LNCaP clone FGC (cell line): ENCODE data around the gene GPR34.
"Not testable (repeated sequence)": the region's sequence is repeated elsewhere in the genome, so short reads cannot be mapped to it uniquely, and the experiment has no call there.

Experiments
- DNase-seq: peaks from one replicate; pipeline ENCODE4 v3.0.0-alpha.2; 2011; ENCODE audit warnings: low read depth
- H3K4me3 ChIP-seq: 2 replicates; pipeline ENCODE4 v1.5.1; 2011; ENCODE audit warnings: mild to moderate bottlenecking, low read depth, low read length, control low read depth
- CTCF ChIP-seq: IDR thresholded peaks from 2 replicates; pipeline ENCODE4 v1.5.1; 2012; ENCODE audit warnings: mild to moderate bottlenecking; ENCODE audit not compliant: control insufficient read depth, insufficient read depth; ENCODE audit errors: extremely low read depth

The GPR34 gene, protein sequence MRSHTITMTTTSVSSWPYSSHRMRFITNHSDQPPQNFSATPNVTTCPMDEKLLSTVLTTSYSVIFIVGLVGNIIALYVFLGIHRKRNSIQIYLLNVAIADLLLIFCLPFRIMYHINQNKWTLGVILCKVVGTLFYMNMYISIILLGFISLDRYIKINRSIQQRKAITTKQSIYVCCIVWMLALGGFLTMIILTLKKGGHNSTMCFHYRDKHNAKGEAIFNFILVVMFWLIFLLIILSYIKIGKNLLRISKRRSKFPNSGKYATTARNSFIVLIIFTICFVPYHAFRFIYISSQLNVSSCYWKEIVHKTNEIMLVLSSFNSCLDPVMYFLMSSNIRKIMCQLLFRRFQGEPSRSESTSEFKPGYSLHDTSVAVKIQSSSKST

GRCh38 chrX:41688835-41689234, at the start of gene GPR34:
GPR34 (plus strand) TSS chrX:41688973; CDS start chrX:41695634, 6,661 bp downstream.
- DNase-seq = no peak
- no peak for TF ChIP-seq CTCF
- H3K4me3 ChIP-seq = no peak within 1 kb of the TSS

DNA sequence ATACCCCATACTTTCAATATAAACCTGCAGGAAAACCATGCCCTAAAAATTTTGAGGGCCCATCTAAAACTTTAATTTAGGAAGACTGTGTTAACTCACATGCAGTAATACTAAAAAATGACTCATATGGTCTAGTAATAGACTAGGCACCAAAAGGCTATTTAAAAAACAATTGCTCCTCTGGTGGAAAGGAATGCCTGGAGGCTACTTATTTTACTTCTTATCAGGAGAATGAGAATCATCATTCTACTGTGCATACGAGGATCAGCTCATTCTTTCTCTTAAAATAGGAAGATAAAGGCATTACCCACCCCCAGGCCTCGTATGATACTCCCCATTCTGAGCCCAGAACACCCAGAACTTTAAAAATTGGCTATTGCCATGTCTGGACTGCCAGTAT, 42.6 kb upstream of the GPR34 start:
- not testable (repeated sequence) for DNase-seq, H3K4me3 ChIP-seq

DNA sequence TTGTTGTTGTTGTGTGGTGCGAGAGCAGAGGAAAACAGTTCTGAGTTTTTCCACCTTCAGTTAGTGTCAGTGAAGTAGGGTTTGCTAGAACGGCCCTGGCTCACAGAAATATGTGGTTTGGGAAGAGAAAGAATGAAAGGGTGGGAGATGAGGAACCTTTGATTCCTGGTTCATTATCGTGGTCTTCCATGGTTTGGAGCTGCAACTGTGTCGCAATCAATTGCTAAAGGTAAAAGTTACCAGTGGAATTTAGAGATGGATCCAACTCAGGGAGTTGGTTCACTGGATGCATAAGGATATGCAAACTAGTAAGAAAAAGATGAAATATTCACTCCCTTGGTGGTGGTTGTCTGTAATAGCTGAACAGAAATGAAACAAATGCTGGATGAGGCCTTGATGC, 35.6 kb upstream of the GPR34 start:
- no peak for TF ChIP-seq CTCF
- no peak overlapping the region for H3K4me3 ChIP-seq
- DNase-seq = no peak

DNA sequence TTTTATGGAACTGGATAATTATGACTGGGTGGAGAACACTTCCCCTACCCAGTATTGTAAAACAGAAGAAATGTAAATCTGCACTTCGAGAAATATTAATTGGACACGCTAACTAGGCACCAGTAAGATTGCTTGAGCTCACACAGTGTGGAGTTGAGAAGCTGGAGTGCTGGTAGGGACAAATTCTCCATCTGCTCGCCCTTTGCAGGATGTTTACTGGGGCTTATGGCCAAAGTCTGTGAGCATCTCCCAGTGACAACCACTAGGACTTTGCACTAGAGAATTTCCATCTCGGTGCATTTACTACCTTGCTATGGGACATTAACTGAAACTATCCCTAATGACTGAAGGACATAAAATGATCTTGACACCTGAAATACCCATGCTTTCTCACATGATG, 33.7 kb upstream of the GPR34 start:
- no peak for TF ChIP-seq CTCF
- H3K4me3 ChIP-seq = no peak overlapping the region
- DNase-seq = no peak

- TF ChIP-seq CTCF = no peak
- no peak overlapping the region for H3K4me3 ChIP-seq
- DNase-seq = no peak
These were observed 33.1 kb upstream of the GPR34 start for GRCh38 chrX:41655631-41656030.

GRCh38 chrX:41661366-41662095, 27.2 kb upstream of the GPR34 start:
- H3K4me3 ChIP-seq = no peak overlapping the region
- TF ChIP-seq CTCF = no peak
- no peak for DNase-seq

DNA sequence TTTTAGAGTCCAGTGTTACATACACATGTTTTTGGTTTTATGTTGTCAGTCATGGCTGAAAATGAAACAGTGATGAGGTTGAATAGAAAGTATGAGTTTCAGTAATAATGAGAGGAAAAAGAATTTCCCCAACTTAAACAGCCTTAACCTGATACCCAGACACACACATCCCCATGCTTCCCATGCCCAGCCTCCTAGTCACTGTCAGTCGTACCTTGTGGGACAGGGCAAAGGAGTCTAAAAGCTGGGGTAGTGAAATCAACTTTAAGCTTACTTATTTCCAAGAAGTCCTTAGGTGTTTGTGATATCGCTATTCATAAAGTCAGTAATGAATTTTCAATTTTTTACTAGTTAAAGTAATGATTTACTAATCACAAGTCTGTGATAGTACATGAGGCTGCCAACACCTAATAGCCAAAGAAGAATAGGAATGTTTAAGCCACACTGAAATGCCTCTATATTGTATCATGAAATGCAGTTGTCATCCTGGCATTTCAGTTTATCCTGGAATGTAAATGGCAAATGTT, 24.3 kb upstream of the GPR34 start:
- no peak for DNase-seq
- H3K4me3 ChIP-seq = no peak overlapping the region
- no peak for TF ChIP-seq CTCF
